Measurements from ENCODE around the gene ZNF579.

- TF ChIP-seq, protein P1, sequence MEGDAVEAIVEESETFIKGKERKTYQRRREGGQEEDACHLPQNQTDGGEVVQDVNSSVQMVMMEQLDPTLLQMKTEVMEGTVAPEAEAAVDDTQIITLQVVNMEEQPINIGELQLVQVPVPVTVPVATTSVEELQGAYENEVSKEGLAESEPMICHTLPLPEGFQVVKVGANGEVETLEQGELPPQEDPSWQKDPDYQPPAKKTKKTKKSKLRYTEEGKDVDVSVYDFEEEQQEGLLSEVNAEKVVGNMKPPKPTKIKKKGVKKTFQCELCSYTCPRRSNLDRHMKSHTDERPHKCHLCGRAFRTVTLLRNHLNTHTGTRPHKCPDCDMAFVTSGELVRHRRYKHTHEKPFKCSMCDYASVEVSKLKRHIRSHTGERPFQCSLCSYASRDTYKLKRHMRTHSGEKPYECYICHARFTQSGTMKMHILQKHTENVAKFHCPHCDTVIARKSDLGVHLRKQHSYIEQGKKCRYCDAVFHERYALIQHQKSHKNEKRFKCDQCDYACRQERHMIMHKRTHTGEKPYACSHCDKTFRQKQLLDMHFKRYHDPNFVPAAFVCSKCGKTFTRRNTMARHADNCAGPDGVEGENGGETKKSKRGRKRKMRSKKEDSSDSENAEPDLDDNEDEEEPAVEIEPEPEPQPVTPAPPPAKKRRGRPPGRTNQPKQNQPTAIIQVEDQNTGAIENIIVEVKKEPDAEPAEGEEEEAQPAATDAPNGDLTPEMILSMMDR (IDR thresholded peaks at IDR 0.05; ENCODE audit: insufficient read depth, low read depth, low read length), result no peak
- no peak for TF ChIP-seq EZH2 (IDR thresholded peaks at IDR 0.05; ENCODE audit: insufficient read depth, low read length)
Observed at GRCh38 chr19:55615543-55616394, 35.1 kb upstream of the ZNF579 start.

Data from astrocyte (in vitro differentiated cells and primary cell).